ENCODE data around the gene MRM2. TPM values are rescaled to one million over a fixed set of nuclear protein-coding genes. Genes with fewer than 3 reads are reported as not detected.

The MRM2 gene
- total RNA-seq, 1 donor from 2014 or later, result 22.6 TPM

DNA sequence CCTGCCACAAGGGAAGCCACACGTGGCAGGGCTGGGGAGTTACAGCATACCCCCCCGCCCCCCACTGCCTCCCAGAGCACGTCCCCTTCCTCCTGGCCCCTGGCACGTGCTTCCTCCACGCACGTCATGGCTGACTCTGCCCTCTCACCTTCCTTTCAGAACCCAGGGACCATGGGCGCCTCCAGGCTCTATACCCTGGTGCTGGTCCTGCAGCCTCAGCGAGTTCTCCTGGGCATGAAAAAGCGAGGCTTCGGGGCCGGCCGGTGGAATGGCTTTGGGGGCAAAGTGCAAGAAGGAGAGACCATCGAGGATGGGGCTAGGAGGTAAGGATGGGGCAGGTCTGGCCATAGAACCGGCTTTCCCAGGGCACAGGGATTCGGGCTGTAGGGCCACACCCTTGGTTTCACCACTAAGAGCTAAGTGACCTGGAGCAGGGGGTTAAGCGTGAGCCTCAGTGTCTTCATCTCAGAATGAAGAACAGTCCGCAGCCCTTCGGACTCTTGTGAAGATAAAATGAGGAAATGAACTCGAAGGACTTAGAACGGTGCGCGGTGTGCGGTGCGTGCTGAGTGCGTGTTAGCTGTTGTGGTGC is 2.5 kb upstream of the MRM2 start:
- Histone ChIP-seq H2AFZ (ENCODE audit: low read depth, low read length) (no peak overlapping the region), H3K36me3 (ENCODE audit: insufficient read depth, low read length) (no peaks in the 10 kb centered on the region), H3K27me3 (ENCODE audit: insufficient read depth, low read length) (no peaks in the 10 kb centered on the region), H4K20me1 (ENCODE audit: insufficient read depth, low read length) (peaks cover 14% of the 10 kb centered on the region), H3K9me3 (ENCODE audit: insufficient read depth, low read depth, low read length) (no peaks in the 10 kb centered on the region), H3K4me1 (ENCODE audit: insufficient read depth, low read length) (peaks cover 17% of the 10 kb centered on the region), H3K4me2 (ENCODE audit: low read length) (no peak overlapping the region), H3K79me2 (ENCODE audit: insufficient read depth, low read length) (peaks cover 31% of the 10 kb centered on the region), H3K4me3 (ENCODE audit: insufficient read depth, low read depth, low read length) (no peak overlapping the region), H3K27ac (ENCODE audit: low read depth, low read length) (no peak overlapping the region), H3K9ac (ENCODE audit: low read length) (no peak overlapping the region)
- DNase-seq (ENCODE audit: low read depth) (no peak), FAIRE-seq (no peak)
- TF ChIP-seq EZH2 (IDR thresholded peaks at IDR 0.05; ENCODE audit: insufficient read depth, low read length), result no peak
- TF ChIP-seq, protein P1, sequence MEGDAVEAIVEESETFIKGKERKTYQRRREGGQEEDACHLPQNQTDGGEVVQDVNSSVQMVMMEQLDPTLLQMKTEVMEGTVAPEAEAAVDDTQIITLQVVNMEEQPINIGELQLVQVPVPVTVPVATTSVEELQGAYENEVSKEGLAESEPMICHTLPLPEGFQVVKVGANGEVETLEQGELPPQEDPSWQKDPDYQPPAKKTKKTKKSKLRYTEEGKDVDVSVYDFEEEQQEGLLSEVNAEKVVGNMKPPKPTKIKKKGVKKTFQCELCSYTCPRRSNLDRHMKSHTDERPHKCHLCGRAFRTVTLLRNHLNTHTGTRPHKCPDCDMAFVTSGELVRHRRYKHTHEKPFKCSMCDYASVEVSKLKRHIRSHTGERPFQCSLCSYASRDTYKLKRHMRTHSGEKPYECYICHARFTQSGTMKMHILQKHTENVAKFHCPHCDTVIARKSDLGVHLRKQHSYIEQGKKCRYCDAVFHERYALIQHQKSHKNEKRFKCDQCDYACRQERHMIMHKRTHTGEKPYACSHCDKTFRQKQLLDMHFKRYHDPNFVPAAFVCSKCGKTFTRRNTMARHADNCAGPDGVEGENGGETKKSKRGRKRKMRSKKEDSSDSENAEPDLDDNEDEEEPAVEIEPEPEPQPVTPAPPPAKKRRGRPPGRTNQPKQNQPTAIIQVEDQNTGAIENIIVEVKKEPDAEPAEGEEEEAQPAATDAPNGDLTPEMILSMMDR (IDR thresholded peaks at IDR 0.05; ENCODE audit: insufficient read depth, low read depth, low read length), result no peak
- no peak overlapping the region for H3K27ac Mint-ChIP-seq (ENCODE audit: unreplicated experiment)
- peaks cover 3% of the 10 kb centered on the region for H3K36me3 Mint-ChIP-seq (ENCODE audit: low read depth, unreplicated experiment)
- H3K4me3 Mint-ChIP-seq (ENCODE audit: unreplicated experiment), result no peak overlapping the region
- H3K27me3 Mint-ChIP-seq (ENCODE audit: low read depth, unreplicated experiment), result no peaks in the 10 kb centered on the region
- H3K4me1 Mint-ChIP-seq (ENCODE audit: low read depth, unreplicated experiment), result peaks cover 16% of the 10 kb centered on the region
- H3K9me3 Mint-ChIP-seq (ENCODE audit: unreplicated experiment), result no peaks in the 10 kb centered on the region

DNA sequence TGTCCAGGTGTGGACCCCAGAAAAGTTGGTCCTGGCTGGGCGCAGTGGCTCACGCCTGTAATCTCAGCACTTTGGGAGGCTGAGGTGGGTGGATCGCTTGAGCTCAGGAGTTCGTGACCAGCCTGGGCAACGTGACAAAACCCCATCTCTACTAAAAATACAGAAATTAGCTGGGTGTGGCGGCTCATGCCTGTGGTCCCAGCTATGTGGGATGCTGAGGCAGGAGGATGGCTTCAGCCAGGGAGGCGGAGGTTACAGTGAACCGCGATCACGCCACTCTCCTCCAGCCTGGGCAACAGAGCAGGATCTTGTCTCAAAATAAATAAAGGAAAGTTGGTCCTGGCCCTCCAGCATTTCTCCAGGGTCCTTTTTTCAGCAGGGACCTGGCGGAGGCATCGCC is 1.5 kb upstream of the MRM2 start:
- Histone ChIP-seq H4K20me1 (ENCODE audit: insufficient read depth, low read length) (peaks cover 20% of the 10 kb centered on the region), H3K27me3 (ENCODE audit: insufficient read depth, low read length) (no peaks in the 10 kb centered on the region), H3K4me1 (ENCODE audit: insufficient read depth, low read length) (peaks cover 7% of the 10 kb centered on the region), H3K9me3 (ENCODE audit: insufficient read depth, low read depth, low read length) (no peaks in the 10 kb centered on the region), H3K9ac (ENCODE audit: low read length) (peak overlapping the region; percentile 89), H3K79me2 (ENCODE audit: insufficient read depth, low read length) (peaks cover 36% of the 10 kb centered on the region), H3K36me3 (ENCODE audit: insufficient read depth, low read length) (no peaks in the 10 kb centered on the region), H2AFZ (ENCODE audit: low read depth, low read length) (no peak overlapping the region), H3K4me3 (ENCODE audit: insufficient read depth, low read depth, low read length) (no peak overlapping the region), H3K27ac (ENCODE audit: low read depth, low read length) (no peak overlapping the region), H3K4me2 (ENCODE audit: low read length) (peak overlapping the region; percentile 97)
- no peaks in the 10 kb centered on the region for H3K9me3 Mint-ChIP-seq (ENCODE audit: unreplicated experiment)
- H3K27me3 Mint-ChIP-seq (ENCODE audit: low read depth, unreplicated experiment), result no peaks in the 10 kb centered on the region
- H3K4me3 Mint-ChIP-seq (ENCODE audit: unreplicated experiment), result no peak overlapping the region
- TF ChIP-seq, protein P1 (IDR thresholded peaks at IDR 0.05; ENCODE audit: insufficient read depth, low read depth, low read length), result no peak
- no peak for TF ChIP-seq EZH2 (IDR thresholded peaks at IDR 0.05; ENCODE audit: insufficient read depth, low read length)
- DNase-seq (ENCODE audit: low read depth) (no peak), FAIRE-seq (no peak)
- H3K27ac Mint-ChIP-seq (ENCODE audit: unreplicated experiment), result no peak overlapping the region
- H3K36me3 Mint-ChIP-seq (ENCODE audit: low read depth, unreplicated experiment), result peaks cover 4% of the 10 kb centered on the region
- H3K4me1 Mint-ChIP-seq (ENCODE audit: low read depth, unreplicated experiment), result peaks cover 7% of the 10 kb centered on the region
